HG03135 (cell line): ENCODE measurements around the gene NUDT2.

Source experiments
- ATAC-seq: cut with Tn5 transposase; IDR thresholded peaks from one replicate; pipeline ENCODE4 v1.9.1; 2021; ENCODE audit warnings: mild to moderate bottlenecking, moderate library complexity; ENCODE audit not compliant: unreplicated experiment

The NUDT2 gene

GRCh38 chr9:34370335-34370969 lies 41.1 kb downstream of the NUDT2 start:
- no peak for ATAC-seq

GRCh38 chr9:34370970-34371880 lies 41.9 kb downstream of the NUDT2 start:
- ATAC-seq: no peak

- no peak for ATAC-seq
These were observed 42.6 kb downstream of the NUDT2 start for GRCh38 chr9:34371886-34372466.

- ATAC-seq: no peak
These were observed 43.2 kb downstream of the NUDT2 start for GRCh38 chr9:34372467-34373011.

GRCh38 chr9:34373749-34374148 lies 44.4 kb downstream of the NUDT2 start:
- ATAC-seq: no peak

- ATAC-seq: no peak
These were observed 45.0 kb downstream of the NUDT2 start for GRCh38 chr9:34374339-34374738.

GRCh38 chr9:34374905-34375552 lies 45.7 kb downstream of the NUDT2 start:
- ATAC-seq: no peak

GRCh38 chr9:34375901-34376595 lies 46.7 kb downstream of the NUDT2 start:
- peak; percentile 32 for ATAC-seq

GRCh38 chr9:34376596-34377403 lies 47.4 kb downstream of the NUDT2 start, which contains the start of gene MYORG:
Gene MYORG, minus strand, starts transcription at chr9:34376898. Its CDS starts 3,955 bp downstream, at chr9:34372943.
- peak; percentile 87 for ATAC-seq

GRCh38 chr9:34377404-34377746 lies 48.0 kb downstream of the NUDT2 start:
- no peak for ATAC-seq

GRCh38 chr9:34378376-34379060 lies 49.1 kb downstream of the NUDT2 start:
- ATAC-seq: no peak

- ATAC-seq: no peak
These were observed 50.1 kb downstream of the NUDT2 start for GRCh38 chr9:34379334-34380033.

GRCh38 chr9:34380034-34380510 lies 50.7 kb downstream of the NUDT2 start:
- no peak for ATAC-seq

GRCh38 chr9:34380511-34381315 lies 51.3 kb downstream of the NUDT2 start:
- no peak for ATAC-seq

GRCh38 chr9:34381323-34381722 lies 52.0 kb downstream of the NUDT2 start:
- ATAC-seq: no peak

- ATAC-seq: no peak
These were observed 52.7 kb downstream of the NUDT2 start for GRCh38 chr9:34382054-34382453.

GRCh38 chr9:34382879-34383278 lies 53.5 kb downstream of the NUDT2 start:
- ATAC-seq: no peak
